ENCODE results near the gene APOD.

The APOD gene

DNA sequence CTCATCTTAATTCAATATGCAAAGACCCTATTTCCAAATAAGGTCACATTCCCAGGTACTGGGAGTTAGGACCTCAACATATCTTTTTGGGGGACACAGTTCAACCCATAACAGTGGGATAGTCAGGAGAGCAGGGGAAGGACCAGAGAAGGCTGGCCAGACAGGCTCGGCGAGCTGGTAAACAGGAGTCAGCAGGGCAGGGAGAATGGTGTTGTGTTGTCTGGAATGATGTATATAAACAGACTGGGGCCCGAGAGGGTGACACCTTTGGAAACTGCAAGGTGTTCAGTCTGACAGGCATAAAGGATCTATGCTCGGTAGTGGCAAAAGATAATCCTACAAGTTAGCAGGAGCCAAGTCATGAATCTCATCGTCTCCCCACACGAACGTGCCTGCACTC, 30.5 kb downstream of the APOD start:
- DNase-seq (ENCODE audit: low spot score) = no peak

DNA sequence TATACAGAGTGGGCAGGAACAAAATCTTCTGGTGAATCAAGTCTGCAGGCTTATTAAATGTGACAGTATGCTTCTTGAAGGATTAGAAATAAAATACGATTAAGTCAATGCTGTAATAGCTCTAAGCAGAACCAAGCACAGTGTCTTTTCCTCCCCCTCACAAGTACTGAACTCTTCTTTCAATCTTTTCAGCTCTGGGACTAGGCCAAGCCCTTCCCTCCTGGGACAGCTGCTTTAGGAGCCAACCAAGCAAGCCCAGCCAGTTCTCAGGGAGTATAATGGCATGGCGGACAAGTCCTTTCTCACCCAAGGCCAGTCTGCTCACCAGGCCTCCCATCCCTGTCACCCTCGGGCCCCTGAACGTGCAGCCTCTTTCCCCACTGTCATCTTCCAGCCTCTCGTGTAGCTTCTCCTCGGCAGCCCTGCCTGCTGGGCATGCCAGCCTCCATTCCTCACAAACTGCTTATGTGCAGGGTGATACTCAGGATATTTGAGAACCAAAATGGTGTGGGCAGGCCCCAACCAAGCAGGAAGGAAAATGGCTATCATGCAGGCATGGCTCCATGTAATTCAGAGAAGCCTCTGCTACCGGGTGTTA, 32.3 kb downstream of the APOD start:
- no peak for DNase-seq (ENCODE audit: low spot score)

DNA sequence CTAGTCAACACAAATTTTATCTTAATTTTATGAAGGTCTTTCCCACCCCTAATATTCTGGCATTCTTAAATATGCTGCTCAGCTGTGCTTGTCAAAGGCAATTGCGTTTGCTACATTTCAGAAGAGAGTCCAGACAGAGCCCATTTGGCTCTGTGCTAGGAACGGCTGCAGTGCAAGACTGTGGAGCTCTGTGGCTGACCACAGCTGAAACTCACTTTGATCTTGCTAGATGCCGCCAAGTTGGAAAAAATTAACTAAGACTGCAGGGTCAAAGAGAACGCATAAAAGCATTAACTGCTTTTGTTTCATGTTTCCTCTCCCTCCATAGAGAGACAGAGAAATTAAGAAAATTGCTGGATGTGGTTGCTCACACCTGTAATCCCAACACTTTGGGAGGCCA, 33.0 kb downstream of the APOD start:
- no peak for DNase-seq (ENCODE audit: low spot score)

DNA sequence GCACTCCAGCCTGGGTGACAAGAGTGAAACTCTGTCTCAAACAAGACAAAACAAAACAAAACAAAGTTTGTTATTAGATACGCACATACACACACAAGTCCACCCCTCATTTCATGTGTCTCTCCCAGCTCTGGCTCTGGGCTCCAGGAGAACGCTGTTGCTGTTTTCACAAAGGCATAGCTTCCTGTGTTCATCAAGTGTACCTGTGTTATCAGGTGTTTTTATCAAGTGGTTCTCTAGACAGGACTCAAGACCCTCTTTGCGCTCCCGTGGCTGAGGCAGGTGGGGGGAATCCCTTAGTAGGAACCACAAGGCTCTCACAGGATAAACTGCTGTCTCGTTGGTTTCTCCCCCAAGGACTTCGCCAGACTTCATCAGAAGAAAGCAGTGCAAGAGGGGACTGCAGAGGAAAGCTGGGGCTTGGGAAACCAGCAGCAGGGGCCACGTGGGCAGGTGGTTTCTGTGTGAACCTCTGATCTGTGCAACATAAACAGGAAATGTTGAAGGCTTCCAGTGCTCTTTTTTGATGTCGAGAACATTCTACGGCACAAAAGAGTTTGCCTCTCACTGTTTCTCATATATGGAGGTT, 33.7 kb downstream of the APOD start:
- no peak for DNase-seq (ENCODE audit: low spot score)

DNA sequence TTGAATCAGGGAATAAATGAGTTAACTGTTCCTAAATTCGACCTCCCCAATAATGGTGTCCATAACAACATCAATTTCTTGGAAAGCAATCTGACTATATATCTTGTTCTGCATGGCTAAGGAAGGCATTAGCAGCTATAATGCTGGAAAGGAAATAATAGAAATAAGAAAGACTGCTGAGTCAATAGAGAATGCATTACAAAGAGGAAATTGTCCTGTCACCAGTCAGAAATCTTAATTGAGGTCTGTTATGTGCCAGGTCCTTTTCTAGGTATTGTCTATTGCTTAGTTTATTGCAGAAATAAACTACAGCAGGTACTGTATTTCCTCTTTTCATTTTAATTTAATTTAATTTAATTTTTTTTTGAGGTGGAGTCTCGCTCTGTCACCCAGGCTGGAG, 34.8 kb downstream of the APOD start:
- no peak for DNase-seq (ENCODE audit: low spot score)

DNA sequence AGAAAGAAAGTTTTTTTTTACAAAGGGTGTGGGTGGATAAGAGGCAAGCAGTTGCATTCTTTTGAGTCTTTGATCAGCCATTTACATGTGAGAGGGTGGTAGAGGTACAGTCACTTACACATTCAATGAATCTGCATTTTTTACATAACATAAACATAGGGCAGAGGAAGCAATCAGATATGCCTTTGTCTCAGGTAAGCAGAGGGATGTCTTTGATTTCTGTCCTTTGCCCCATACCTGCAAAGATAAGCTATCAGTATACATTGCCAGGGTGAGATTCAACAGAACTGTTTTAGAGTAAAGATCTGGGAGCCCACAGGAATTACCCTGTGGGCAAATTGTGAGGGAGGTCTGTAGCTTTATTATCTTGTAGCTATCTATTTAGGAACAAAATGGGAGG, 35.2 kb downstream of the APOD start:
- DNase-seq (ENCODE audit: low spot score) = no peak

DNA sequence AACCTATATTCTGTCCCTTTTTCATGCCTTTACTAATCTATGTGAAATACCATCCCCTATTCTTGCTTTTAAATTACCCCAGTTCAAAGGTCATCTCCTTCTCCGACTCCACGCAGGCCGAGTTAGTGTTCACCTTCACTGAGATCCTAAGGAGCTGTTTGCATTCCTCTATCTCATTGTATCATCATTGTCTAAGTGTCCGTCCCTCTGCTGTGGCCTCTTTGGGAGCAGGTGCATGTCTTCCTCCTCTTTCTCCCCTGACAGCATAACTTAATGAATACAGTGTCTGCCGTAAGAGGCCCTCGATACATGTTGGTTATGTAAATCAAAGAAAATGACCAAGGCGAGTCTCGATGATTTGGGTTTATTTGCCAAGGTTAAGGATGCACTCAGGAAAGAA, 35.7 kb downstream of the APOD start:
- no peak for DNase-seq (ENCODE audit: low spot score)

DNA sequence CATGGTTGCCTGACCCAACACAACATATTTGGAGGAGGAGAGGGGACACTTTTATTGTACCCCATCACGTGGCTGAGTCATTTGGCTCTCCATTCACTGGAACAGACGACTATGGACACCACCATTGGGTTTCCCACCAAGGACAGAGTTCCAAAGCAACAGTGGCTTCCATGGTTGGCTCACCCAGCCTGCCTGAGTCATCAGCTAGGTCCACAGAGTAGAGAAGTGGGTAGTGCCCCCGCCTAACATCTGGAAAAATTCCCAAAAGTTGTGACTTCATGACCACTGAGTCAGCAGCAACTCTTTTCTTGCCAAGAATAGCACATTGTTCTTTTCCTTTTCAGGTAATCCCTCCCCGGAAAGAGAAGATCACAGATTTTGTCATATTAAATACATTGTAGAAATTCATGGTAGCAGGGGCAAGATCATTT, 37.6 kb downstream of the APOD start:
- DNase-seq (ENCODE audit: low spot score) = no peak

DNA sequence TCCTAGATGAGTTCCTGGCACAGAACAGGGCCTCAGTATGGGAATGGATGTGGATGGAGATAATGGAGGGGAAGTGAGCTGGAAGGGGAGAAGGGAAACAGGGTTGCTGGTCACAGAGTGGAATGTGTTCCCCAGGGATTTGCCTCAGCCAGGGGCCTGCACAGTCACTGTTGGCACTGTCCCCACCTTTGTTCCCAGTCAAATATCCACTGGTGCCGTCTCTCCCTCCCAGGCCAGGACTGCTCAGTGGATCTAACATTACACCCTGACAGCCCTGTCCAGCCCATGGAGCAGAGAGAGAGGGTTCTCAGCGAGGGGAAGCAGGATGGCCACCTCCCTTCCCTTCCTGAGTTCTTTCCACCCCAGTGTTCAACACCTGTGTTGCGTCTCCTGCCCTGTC, 39.1 kb downstream of the APOD start:
- no peak for DNase-seq (ENCODE audit: low spot score)

DNA sequence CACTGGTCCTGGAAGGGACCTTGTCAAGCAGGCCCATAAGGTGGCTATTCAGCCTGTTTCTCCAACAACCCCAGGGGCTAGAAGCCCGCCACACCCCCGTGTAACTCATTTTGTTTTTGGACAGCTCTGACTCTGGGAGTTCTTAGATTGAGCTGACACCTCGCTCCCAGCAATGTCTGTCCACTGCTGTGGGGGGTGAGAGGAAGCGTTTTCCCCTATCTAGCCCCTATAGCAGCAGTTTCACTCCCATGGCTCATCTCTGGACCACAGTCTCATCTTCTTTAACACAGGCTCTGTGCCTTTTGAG, 39.6 kb downstream of the APOD start:
- DNase-seq (ENCODE audit: low spot score) = no peak

DNA sequence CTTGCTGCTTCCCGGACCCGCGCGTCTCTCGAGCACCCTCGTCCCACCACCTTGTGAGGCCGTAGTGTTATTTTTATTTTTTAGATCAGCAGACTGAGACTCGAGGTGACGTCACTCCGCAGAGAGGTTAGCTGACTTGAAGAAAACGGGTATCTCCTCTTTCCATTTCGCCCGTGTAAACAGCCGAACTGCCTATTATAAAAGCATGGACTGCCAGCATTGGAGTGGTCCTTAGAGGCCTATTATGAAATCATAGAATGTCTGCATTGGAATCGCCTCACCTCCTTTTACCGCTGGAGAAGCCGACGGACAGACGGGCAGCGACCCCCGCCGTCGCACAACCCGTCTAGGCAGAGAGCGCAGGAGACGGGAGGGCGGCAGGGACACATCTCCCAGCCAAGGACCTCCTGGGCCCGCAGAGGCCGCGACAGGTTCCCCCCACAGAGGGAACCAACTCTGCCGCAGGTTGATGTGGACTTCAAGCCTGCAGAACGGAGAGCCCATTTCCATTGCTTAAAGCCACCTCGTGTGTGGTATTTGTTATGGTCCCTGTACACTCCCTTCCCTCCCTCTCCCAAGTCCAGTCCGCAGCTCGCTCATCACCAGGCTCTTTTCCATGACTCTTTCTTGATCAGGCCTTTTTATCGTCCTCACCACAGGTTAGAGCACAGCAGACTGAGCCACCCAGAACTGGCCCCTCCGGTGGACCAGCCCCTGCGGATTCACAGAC, 40.1 kb downstream of the APOD start:
- no peak for DNase-seq (ENCODE audit: low spot score)

DNA sequence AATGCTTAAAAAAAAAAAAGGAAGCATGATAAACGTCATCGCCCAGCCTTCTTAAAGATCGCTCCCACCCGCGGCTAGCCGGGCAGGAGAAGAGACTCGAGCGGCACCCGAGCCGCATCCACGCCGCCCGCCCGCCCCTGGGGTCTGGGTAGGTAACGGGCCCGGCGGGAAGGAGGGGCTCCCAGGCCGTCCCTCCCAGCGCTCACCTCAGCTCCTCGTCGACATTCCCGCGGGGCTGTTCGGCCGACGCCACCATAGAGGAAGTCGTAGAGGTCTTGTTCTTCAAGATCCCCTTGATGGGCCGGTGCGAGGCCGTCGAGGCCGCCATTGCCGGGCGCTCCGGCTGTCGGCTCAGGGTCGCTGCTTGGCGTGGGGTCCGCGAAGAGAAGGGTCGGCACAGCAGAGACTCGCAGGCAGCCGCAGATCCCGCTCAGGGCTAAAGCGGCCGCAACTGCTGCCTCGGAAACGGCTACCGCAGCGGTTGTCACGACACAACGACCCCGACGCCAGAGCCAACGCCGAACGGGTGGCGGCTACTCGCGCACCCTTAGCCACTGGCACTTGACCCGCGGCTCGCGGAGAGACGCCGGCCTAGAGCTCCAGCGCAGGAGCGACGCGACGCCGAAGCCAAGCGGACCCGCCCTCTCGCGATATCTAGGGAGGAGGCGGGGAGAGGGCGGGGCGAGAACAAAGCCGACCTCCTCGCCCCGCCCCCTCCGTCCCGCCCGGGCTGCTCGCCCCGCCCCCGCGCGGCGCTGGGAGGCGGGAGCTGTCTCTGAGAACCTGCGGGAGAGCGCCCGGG, 40.8 kb downstream of the APOD start, which contains the start of gene PPP1R2:
Gene PPP1R2, minus strand, starts transcription at position 628 of the 802 bp plus-strand sequence. Its CDS starts 300 bp downstream, at position 328.
- DNase-seq (ENCODE audit: low spot score) = peak; percentile 94

DNA sequence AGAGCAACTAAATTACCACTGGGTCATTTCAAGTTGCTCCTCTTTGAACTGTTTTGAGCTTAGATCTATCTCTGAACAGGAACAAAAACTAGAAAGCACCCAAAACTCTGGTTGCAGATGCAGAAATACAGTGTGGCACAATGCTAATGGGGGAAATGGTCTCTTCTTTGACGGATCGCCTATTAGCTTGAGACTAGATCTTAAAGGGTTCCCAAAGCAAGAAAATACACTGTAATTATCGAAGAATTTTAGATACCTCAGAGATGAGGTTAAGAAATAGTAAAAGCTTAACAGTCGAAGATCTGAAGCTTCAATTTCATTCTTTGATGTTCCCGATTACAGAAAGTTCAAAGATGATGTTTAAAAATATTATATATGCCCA, 41.4 kb downstream of the APOD start:
- no peak for DNase-seq (ENCODE audit: low spot score)

DNA sequence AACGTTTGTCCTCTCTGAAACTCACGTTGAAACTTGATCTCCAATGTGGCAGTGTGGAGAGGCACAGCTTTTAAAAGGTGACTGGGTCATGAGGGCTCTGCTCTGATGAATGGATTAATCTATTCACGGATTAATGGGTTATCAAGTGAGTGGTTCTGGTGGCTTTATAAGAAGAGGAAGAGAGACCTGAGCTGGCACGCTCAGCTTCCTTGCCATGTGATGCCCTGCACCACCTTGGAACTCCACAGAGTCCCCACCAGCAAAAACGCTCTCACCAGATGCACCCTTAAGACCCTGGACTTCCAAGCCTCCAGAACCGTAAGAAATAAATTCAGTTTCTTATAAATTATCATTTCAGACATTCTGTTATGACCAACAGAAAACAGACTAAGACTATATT, 43.2 kb downstream of the APOD start:
- no peak for DNase-seq (ENCODE audit: low spot score)

DNA sequence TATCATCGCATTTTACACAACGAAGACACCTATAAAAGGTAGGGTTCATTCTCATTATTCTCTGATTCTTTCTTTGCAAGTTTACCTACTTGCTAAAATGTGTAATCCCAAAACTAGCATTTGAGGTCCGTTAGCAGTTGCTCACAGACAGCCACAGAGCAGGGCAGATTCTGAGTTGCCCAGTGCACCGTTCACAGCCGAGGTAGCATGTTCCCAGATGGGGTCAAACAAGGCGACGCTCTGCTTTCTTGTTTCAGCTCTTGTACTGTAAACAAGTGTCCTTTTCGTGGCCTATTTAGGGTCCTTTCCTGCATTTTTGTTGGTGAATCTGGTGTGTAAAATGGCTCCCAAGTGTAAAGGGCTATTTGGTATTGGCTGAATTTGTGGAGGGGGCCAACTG, 43.7 kb downstream of the APOD start:
- DNase-seq (ENCODE audit: low spot score) = no peak

DNA sequence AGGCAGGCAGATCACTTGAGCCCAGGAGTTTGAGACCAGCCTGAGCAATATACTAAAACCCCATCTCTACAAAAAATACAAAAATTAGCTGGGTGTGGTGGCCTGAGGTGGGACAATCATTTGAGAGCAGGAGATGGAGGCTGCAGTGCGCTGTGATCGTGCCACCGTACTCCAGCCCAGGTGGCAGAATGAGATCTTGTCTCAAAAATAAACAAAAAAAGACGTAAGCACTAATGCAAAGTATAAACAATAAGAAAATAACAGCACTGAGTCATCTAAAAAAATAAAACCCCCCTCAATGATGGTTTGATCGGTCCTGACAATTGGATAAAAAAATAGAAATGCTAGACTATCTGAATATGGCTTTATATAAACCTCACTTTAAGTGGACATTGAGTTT, 44.3 kb downstream of the APOD start:
- no peak for DNase-seq (ENCODE audit: low spot score)

DNA sequence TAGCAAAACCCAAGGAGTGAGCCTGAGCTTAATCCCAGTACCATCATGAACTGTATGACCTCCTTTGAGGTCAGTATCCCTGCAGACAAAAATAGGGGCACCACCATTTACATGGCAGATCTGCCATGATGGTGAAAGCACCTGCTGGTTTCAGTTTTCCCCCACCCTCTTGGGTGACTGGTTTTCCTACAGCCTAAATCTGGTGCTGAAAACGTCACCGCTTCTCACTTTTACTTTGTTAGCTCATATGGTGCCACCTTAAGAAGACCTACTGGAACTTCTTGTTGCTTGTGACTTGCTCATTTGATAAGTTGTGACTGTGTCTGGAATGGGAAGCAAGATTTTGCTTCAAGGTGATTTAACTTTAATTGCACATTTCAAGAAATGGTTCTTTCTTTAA, 45.7 kb downstream of the APOD start:
- DNase-seq (ENCODE audit: low spot score) = no peak

DNA sequence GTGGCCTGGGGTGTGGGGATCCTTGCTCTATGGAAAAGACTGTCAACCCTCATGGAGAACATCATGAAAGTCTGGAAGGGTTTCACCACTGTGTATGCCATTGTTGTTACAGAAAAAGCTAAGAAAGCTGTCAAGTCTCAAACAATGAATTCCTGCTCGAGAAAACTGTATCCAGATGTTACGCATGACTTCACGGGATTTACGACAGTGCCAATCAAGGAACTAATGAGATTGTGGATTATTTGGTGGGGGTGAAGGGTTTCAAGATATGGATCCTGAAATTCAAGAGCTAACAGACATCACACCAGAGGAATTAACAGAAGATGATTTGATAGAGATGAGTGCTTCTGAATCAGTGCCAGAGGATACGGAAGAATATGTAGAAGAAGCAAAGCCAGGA, 48.4 kb downstream of the APOD start:
- DNase-seq (ENCODE audit: low spot score) = no peak

DNA sequence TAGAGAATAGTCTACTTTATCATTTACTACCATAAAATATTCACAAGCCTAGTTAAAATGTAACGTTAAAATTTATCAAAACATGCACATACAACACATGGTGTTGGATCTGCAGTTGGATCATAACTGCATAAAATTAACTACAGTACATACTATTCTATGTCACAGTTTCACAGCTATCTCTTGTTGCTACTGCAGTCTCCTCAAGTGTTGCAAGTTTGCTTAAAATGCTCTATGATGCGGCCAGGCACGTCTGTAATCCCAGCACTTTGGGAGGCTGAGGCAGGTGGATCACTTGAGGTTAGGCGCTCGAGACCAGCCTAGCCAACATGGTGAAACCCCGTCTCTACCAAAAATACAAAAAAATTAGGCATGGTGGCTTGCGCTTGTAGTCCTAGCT, 50.9 kb downstream of the APOD start:
- no peak for DNase-seq (ENCODE audit: low spot score)

DNA sequence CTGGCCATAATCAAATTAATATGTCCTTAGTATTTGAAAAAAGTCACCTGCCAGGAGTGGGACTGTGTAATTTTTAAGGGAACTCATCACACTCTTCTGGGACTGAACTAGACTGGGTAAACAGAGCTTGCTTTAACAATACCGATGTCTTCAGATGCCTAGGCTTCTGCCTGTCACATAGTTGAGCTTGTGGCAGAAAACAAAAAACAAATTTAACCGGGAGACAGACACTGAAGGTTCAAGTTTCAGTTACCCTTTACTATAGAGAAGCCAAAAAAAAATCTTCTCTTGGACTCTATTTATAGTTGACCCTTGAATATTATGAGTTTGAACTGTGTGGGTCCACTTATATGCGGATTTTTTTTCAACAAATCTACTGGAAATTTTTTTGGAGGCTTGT, 51.4 kb downstream of the APOD start:
- DNase-seq (ENCODE audit: low spot score) = no peak

DNA sequence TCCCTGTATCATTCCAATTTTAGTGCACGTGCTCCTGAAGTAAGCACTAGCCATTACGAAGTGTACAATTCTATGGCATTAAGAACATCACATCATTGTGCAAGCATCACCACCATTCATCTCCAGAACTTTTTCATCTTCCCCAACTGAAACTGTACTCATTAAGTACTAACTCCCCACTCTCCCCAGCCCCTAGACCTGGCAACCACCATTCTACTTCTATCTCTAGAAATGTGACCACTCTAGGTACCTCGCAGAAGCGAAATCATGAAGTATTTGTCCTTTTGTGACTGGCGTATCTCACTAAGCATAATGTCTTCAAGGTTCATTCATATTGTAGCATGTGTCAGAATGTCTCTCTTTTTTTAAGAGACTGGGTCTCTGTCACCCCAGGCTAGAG, 52.1 kb downstream of the APOD start:
- DNase-seq (ENCODE audit: low spot score) = no peak

DNA sequence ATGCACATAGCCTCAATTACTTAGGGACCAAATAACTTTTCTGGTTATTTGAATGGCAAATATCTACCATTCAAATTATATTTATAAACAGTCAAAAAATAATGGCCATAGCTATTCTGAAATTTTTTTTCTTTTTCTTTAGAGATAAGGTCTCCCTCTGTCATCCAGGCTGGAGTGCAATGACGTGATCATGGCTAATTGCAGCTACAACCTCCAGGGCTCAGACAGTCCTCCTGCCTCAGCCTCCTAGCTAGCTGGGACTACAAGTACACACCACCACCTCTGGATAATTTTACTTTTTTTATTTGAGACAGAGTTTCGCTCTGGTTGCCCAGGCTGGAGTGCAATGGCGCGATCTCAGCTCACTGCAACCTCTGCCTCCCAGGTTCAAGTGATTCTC, 57.2 kb downstream of the APOD start:
- no peak for DNase-seq (ENCODE audit: low spot score)

All from left forelimb (tissue), 1 donor.